ENCODE data around the gene MED4. TPM values are rescaled to one million over a fixed set of nuclear protein-coding genes. Genes with fewer than 3 reads are reported as not detected.
"Not testable (repeated sequence)": the region's sequence is repeated elsewhere in the genome, so short reads cannot be mapped to it uniquely, and the experiment has no call there.

The MED4 gene
- total RNA-seq, 1 experiment from 2014 or later, result 24.1 TPM

DNA sequence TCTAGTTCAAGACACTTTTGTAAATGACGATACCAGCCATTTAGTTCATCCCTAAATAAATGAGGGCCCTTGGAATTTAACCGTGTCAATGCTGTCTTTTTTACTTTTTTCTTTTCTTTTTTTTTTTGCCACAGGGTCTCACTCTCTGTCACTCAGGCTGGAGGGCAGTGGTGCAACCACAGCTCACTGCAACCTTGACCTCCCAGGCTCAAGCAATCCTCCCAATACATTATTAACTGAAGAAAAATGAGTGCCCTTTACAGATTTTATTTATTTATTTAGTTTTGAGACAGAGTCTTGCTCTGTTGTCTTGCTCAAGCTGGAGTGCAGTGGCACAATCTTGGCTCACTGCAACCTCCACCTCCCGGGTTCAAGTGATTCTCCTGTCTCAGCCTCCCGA, 2.9 kb upstream of the MED4 start:
- DNase-seq (ENCODE audit: extremely low read depth, low read depth), result no peak

- DNase-seq (ENCODE audit: extremely low read depth, low read depth), result no peak
Measured at GRCh38 chr13:48096670-48097069, 1.8 kb upstream of the MED4 start.

- DNase-seq (ENCODE audit: extremely low read depth, low read depth), result no peak
Measured at GRCh38 chr13:48094404-48094780, 512 bp downstream of the MED4 start.

DNA sequence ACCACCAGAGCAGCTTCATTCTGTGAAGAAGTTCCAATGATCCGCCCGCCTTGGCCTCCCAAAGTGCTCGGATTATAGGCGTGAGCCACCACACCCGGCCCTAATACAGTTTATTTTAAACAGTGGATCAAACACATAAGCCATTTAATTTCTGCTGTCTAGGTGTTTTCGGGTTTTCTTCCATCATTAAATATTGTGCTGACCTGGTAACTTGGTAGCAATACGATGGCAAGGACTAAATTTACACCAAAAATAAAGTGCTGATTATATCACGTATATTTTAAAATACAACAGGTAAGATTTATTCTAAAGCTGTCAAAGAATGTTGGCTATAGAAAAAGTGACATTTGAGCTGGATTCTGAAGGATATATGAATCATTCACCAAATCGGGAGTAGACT, 1.3 kb downstream of the MED4 start:
- DNase-seq (ENCODE audit: extremely low read depth, low read depth), result no peak

DNA sequence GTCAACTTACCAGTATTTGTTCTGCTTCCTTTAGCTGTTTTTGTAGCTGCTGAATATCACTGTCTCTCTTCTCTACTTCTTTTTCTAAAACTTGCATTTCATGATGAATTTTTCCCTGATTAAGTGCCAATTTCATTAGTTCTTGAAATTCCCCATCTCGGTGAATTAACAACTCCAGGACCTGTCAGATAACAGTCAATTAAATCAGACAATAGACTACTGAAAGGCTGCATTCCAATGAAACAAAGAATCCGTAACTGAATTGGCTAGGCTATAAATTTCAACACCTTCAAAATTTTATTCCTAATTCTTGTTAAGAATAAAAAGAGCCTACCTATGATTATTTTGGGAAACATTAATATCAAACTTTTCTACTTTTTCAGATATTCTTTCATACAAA, 8.6 kb downstream of the MED4 start:
- DNase-seq (ENCODE audit: extremely low read depth, low read depth), result no peak

DNA sequence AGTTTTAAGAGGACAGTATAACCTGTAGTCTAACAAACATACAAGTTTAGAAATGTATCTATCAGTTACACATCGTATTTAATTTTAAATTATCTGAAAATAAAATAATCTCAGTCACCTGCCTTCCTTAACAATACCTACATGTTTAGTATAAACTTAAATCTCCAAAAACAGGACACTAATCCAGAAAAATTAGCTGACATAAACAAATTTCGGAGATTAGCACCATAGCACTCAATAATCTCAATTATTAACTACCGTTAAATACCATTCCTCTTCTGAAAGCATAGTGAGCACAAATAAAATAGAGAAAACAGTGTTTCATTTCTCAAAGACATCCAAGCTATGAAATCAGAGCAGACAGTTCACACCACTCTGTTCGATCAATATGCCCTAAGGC, 13.2 kb downstream of the MED4 start:
- no peak for DNase-seq (ENCODE audit: extremely low read depth, low read depth)

- DNase-seq (ENCODE audit: extremely low read depth, low read depth), result no peak
Measured at GRCh38 chr13:48078251-48078656, 16.6 kb downstream of the MED4 start.

GRCh38 chr13:48074006-48074405, 20.9 kb downstream of the MED4 start:
- DNase-seq (ENCODE audit: extremely low read depth, low read depth), result no peak

DNA sequence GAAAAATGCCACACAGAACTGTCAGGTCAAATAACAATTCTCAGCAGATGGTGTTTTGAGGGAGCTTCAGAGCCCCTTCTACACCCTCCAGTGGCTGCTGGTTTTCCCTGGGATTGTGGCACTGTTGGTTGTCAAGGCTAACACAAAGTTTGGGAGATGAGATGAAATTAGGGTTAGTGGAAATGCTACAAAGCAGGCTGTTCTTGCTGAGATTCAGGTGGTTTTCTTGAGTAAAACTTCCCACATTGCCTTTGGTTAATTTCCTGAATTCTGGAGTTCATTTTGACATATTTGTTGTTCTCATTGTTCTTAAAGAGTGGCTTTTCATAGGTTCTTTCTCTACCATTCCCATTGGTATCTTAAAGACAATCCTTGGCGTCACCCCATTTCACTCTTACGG, 22.1 kb downstream of the MED4 start:
- DNase-seq (ENCODE audit: extremely low read depth, low read depth), result no peak

- no peak for DNase-seq (ENCODE audit: extremely low read depth, low read depth)
Measured at GRCh38 chr13:48072304-48072703, 22.6 kb downstream of the MED4 start.

DNA sequence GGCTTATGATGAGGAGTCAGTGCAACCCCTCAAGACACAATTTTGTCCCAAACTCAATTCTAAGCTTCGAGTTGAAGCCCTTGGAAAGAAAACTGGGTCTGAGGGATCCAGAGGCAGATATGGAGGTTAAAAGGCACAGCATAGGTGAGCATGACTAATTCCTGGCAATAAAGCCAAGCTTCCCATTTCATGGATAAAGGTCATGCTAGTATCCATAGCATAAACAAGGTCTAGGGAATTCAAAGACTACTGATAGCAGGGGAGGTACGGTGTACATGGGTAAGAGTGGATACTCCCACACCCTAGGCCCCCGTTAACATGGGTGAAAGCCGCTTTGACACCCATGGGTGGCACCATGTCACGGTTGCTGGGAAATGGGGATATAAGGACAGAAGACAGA, 24.0 kb downstream of the MED4 start:
- DNase-seq (ENCODE audit: extremely low read depth, low read depth), result no peak

GRCh38 chr13:48069573-48069972, 25.3 kb downstream of the MED4 start:
- no peak for DNase-seq (ENCODE audit: extremely low read depth, low read depth)

- DNase-seq (ENCODE audit: extremely low read depth, low read depth), result no peak
Measured at GRCh38 chr13:48068952-48069351, 26.0 kb downstream of the MED4 start.

GRCh38 chr13:48068036-48068435, 26.9 kb downstream of the MED4 start:
- DNase-seq (ENCODE audit: extremely low read depth, low read depth), result no peak

- peak; percentile 16 for DNase-seq (ENCODE audit: extremely low read depth, low read depth)
Measured at GRCh38 chr13:48066310-48066989, 28.5 kb downstream of the MED4 start.

GRCh38 chr13:48059951-48060350, 35.0 kb downstream of the MED4 start:
- not testable (repeated sequence) for DNase-seq (ENCODE audit: extremely low read depth, low read depth)

DNA sequence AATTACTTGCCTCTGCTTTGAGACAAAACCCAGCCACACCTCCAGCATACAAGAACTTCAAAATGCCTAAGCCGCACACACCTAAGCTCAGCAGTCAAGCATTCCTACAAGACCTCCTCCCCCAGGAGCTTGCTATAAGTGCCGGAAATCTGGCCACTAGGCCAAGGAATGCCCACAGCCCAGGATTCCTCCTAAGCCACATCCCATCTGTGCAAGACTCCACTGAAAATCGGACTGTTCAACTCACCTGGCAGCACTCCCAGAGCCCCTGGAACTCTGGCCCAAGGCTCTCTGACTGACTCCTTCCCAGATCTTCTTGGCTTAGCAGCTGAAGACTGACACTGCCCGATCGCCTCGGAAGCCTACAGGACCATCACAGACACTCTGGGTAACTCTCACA, 36.4 kb downstream of the MED4 start:
- DNase-seq (ENCODE audit: extremely low read depth, low read depth), result not testable (repeated sequence)

GRCh38 chr13:48055712-48056111, 39.2 kb downstream of the MED4 start:
- no peak for DNase-seq (ENCODE audit: extremely low read depth, low read depth)

DNA sequence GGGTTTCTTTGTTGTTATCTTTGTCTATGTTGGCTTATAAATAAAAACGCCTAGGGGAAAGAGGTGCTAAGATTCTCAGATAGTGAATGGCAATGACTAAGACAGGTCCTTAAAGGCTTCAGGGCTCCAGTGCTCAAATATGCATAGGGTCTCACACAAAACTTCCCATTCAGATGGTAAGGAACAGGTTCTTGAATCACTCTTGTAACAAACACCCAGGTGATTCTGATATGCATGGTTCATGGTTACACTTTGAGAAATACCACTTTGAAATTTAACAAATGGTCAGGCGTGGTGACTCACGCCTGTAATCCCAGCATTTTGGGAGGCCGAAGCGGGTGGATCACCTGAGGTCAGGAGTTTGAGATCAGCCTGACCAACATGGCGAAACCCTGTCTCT, 40.3 kb downstream of the MED4 start:
- DNase-seq (ENCODE audit: extremely low read depth, low read depth), result no peak

- DNase-seq (ENCODE audit: extremely low read depth, low read depth), result no peak
Measured at GRCh38 chr13:48050550-48050949, 44.4 kb downstream of the MED4 start.

DNA sequence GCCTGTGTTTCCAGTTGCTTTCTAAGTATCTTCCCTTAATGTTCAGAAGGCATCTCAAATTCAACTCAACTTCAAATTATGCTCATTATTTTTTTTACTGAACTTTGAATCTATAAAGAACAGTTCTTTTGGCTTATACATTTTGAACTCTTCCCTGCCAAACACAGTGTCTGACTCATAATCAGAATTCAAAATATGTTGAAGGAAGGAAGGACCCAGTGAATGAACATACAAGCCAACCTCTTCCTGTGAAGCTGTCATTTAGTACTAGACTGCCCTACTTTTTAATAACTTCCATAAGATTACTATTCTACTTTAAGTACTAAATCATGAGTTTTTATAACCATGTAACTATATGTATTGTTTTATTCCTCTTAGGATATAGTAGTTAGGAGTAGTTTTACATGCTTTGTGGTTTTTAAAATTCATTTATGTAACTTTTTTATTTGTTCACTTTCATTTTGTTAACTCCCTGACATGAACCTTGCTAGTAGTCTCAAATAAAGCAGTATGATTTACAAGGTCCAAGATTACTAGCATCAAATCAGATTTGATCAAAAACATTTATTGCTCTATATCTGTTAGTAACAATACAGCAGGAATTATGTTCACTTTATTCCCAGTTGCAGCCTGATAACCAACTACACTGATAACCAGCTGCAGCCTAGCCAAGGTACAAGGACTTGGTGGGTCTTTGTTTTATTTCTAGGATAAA, 51.0 kb downstream of the MED4 start:
- DNase-seq (ENCODE audit: extremely low read depth, low read depth), result no peak

- DNase-seq (ENCODE audit: extremely low read depth, low read depth), result no peak
Measured at GRCh38 chr13:48042894-48043293, 52.0 kb downstream of the MED4 start.

- DNase-seq (ENCODE audit: extremely low read depth, low read depth), result no peak
Measured at GRCh38 chr13:48040896-48041295, 54.0 kb downstream of the MED4 start.

Measured in NCI-H460 (cell line).